ENCODE data around the gene NT5C2. TPM values are rescaled to one million over a fixed set of nuclear protein-coding genes. Genes with fewer than 3 reads are reported as not detected.

Gene NT5C2
- total and polyA plus RNA-seq, 5 donors from 2014 or later, result 52.4 to 59.6 (median 56.9) TPM

GRCh38 chr10:103079100-103079499 lies 114.0 kb downstream of the NT5C2 start:
- ATAC-seq (ENCODE audit: low read depth in 2 of 2) (no peak), DNase-seq (no peak)
- Histone ChIP-seq H3K9me3 (ENCODE audit: control insufficient read depth in 2 of 2, low read length in 2 of 2) (no peaks in the 10 kb centered on the region), H3K36me3 (ENCODE audit: control insufficient read depth, insufficient read depth, low read length) (peaks cover 24% of the 10 kb centered on the region), H3K27ac (ENCODE audit: insufficient read depth, low read length, poor library complexity, severe bottlenecking) (no peak overlapping the region), H3K27me3 (ENCODE audit: control insufficient read depth, insufficient read depth, low read length) (no peaks in the 10 kb centered on the region), H3K4me3 (ENCODE audit: low read depth, low read length) (no peak overlapping the region), H3K4me1 (ENCODE audit: control insufficient read depth, insufficient read depth, low read length, poor library complexity, severe bottlenecking) (no peaks in the 10 kb centered on the region)
- no peaks in the 10 kb centered on the region for H3K4me1 Mint-ChIP-seq
- H3K9me3 Mint-ChIP-seq, result no peaks in the 10 kb centered on the region
- no peak overlapping the region for H3K4me3 Mint-ChIP-seq
- peak overlapping the region in 1 of 3 donors; percentile 4 for H3K27ac Mint-ChIP-seq
- H3K27me3 Mint-ChIP-seq, result no peaks in the 10 kb centered on the region
- peaks cover 36% of the 10 kb centered on the region for H3K36me3 Mint-ChIP-seq

DNA sequence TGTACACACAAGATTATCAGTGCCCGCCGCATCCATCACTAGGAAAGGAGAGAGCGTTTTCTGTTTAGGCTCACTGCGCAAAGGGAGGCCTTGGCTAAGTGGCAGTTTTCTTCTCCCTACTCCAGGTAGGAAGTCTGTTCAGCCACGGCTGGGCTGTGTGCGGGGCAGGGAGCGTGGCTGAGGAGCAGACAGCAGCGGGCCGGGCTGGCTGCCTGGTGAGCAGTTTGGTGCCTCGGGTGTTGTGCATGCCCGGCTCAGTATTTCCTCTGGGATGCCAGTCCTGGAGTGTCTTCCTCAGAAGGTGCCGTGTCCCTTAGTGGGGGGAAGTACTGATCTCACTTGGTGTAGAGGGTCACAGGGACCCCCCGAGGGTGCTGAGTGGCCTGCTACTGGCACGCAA lies 114.4 kb downstream of the NT5C2 start:
- peak overlapping the region in 2 of 3 donors; percentile 4 to 18 for H3K27ac Mint-ChIP-seq
- no peaks in the 10 kb centered on the region for H3K4me1 Mint-ChIP-seq
- H3K9me3 Mint-ChIP-seq, result no peaks in the 10 kb centered on the region
- Histone ChIP-seq H3K27me3 (ENCODE audit: control insufficient read depth, insufficient read depth, low read length) (no peaks in the 10 kb centered on the region), H3K27ac (ENCODE audit: insufficient read depth, low read length, poor library complexity, severe bottlenecking) (no peak overlapping the region), H3K36me3 (ENCODE audit: control insufficient read depth, insufficient read depth, low read length) (peaks cover 24% of the 10 kb centered on the region), H3K9me3 (ENCODE audit: control insufficient read depth in 2 of 2, low read length in 2 of 2) (no peaks in the 10 kb centered on the region), H3K4me3 (ENCODE audit: low read depth, low read length) (no peak overlapping the region), H3K4me1 (ENCODE audit: control insufficient read depth, insufficient read depth, low read length, poor library complexity, severe bottlenecking) (no peaks in the 10 kb centered on the region)
- no peak for DNase-seq
- peaks cover 36% of the 10 kb centered on the region for H3K36me3 Mint-ChIP-seq
- no peak overlapping the region for H3K4me3 Mint-ChIP-seq
- H3K27me3 Mint-ChIP-seq, result no peaks in the 10 kb centered on the region
- no peak for ATAC-seq (ENCODE audit: low read depth in 2 of 2)

- Mint-ChIP-seq H3K27ac (peak overlapping the region in 1 of 3 donors; percentile 4), H3K4me1 (no peaks in the 10 kb centered on the region), H3K36me3 (peaks cover 36% of the 10 kb centered on the region), H3K9me3 (no peaks in the 10 kb centered on the region), H3K4me3 (no peak overlapping the region), H3K27me3 (no peaks in the 10 kb centered on the region)
- Histone ChIP-seq H3K36me3 (ENCODE audit: control insufficient read depth, insufficient read depth, low read length) (peaks cover 24% of the 10 kb centered on the region), H3K9me3 (ENCODE audit: control insufficient read depth in 2 of 2, low read length in 2 of 2) (no peaks in the 10 kb centered on the region), H3K4me3 (ENCODE audit: low read depth, low read length) (no peak overlapping the region), H3K27me3 (ENCODE audit: control insufficient read depth, insufficient read depth, low read length) (no peaks in the 10 kb centered on the region), H3K4me1 (ENCODE audit: control insufficient read depth, insufficient read depth, low read length, poor library complexity, severe bottlenecking) (no peaks in the 10 kb centered on the region), H3K27ac (ENCODE audit: insufficient read depth, low read length, poor library complexity, severe bottlenecking) (no peak overlapping the region)
- DNase-seq (no peak), ATAC-seq (ENCODE audit: low read depth in 2 of 2) (no peak)
These were observed 114.8 kb downstream of the NT5C2 start for GRCh38 chr10:103078309-103078615.

DNA sequence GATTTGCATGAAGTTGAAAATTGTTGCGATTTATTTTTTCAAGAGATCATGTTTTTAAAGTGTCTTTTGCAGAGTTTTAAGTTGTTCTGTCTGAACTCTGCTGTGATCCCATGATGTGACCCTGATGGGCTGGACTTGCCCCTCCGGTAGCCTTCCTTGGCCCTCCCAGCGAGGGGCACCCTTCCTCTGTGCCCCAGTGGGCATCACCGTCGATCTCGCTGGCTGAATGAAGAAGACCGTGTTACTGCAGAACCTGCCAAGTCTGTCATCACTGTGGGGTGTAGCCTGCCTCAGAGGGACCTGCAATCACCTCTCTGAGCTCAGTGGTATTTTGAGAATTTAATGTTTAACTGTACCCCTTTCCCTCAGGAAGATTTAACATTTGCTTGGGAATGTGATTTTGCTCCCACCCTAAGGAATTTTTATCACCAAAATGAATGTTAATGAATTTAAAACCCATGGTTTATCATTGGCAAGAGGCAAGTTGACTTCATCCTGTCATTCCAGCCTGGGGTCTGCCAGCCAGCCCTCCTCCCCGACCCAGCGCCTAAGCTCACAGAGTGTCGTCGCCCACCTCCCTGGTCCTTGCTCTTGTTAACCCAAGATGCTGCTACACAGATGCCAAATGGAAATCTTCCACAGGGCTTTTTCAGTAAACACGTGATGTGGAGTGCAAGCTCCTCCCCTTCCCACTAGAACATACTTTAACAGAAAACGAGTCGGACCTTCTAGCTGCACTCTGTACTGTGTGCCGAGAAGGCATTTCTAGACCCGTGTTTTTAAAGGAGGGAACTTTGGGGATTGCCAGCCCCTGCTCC lies 115.4 kb downstream of the NT5C2 start:
- Histone ChIP-seq H3K36me3 (ENCODE audit: control insufficient read depth, insufficient read depth, low read length) (peaks cover 24% of the 10 kb centered on the region), H3K4me1 (ENCODE audit: control insufficient read depth, insufficient read depth, low read length, poor library complexity, severe bottlenecking) (no peaks in the 10 kb centered on the region), H3K9me3 (ENCODE audit: control insufficient read depth in 2 of 2, low read length in 2 of 2) (no peaks in the 10 kb centered on the region), H3K4me3 (ENCODE audit: low read depth, low read length) (no peak overlapping the region), H3K27ac (ENCODE audit: insufficient read depth, low read length, poor library complexity, severe bottlenecking) (no peak overlapping the region), H3K27me3 (ENCODE audit: control insufficient read depth, insufficient read depth, low read length) (no peaks in the 10 kb centered on the region)
- Mint-ChIP-seq H3K4me3 (no peak overlapping the region), H3K36me3 (peaks cover 36% of the 10 kb centered on the region), H3K27ac (peak overlapping the region in 1 of 3 donors; percentile 71), H3K9me3 (no peaks in the 10 kb centered on the region), H3K27me3 (no peaks in the 10 kb centered on the region), H3K4me1 (no peaks in the 10 kb centered on the region)
- ATAC-seq (ENCODE audit: low read depth in 2 of 2) (no peak), DNase-seq (no peak)

- Histone ChIP-seq H3K27ac (ENCODE audit: insufficient read depth, low read length, poor library complexity, severe bottlenecking) (no peak overlapping the region), H3K27me3 (ENCODE audit: control insufficient read depth, insufficient read depth, low read length) (no peaks in the 10 kb centered on the region), H3K9me3 (ENCODE audit: control insufficient read depth in 2 of 2, low read length in 2 of 2) (no peaks in the 10 kb centered on the region), H3K36me3 (ENCODE audit: control insufficient read depth, insufficient read depth, low read length) (peaks cover 24% of the 10 kb centered on the region), H3K4me3 (ENCODE audit: low read depth, low read length) (no peak overlapping the region), H3K4me1 (ENCODE audit: control insufficient read depth, insufficient read depth, low read length, poor library complexity, severe bottlenecking) (no peaks in the 10 kb centered on the region)
- no peaks in the 10 kb centered on the region for H3K9me3 Mint-ChIP-seq
- no peak overlapping the region for H3K4me3 Mint-ChIP-seq
- no peak overlapping the region for H3K27ac Mint-ChIP-seq
- DNase-seq, result no peak
- no peaks in the 10 kb centered on the region for H3K4me1 Mint-ChIP-seq
- no peak for ATAC-seq (ENCODE audit: low read depth in 2 of 2)
- H3K27me3 Mint-ChIP-seq, result no peaks in the 10 kb centered on the region
- peaks cover 36% of the 10 kb centered on the region for H3K36me3 Mint-ChIP-seq
These were observed 116.1 kb downstream of the NT5C2 start for GRCh38 chr10:103077020-103077419.

DNA sequence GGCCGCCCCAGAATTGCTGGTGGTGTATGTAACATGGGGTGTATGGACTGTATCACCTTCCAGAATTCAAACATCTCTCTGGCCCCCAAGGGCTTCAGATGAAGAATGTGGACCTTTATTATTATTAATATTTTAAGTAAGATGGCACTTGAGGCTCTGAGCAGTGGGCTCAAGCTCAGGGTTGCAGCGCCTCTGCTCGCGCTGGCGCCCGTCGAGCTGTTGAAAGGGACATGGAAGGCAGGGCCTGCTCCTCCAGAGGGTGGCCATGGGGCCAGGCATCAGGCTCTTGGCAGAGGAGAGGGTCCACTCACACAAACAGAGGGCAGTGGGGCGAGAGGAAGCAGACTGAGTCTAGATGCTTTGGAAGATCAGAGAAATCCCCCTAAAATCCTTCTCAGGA lies 120.2 kb downstream of the NT5C2 start:
- Histone ChIP-seq H3K27me3 (ENCODE audit: control insufficient read depth, insufficient read depth, low read length) (no peaks in the 10 kb centered on the region), H3K9me3 (ENCODE audit: control insufficient read depth in 2 of 2, low read length in 2 of 2) (no peaks in the 10 kb centered on the region), H3K4me3 (ENCODE audit: low read depth, low read length) (no peak overlapping the region), H3K4me1 (ENCODE audit: control insufficient read depth, insufficient read depth, low read length, poor library complexity, severe bottlenecking) (peaks cover 15% of the 10 kb centered on the region), H3K36me3 (ENCODE audit: control insufficient read depth, insufficient read depth, low read length) (peaks cover 23% of the 10 kb centered on the region), H3K27ac (ENCODE audit: insufficient read depth, low read length, poor library complexity, severe bottlenecking) (no peak overlapping the region)
- no peak overlapping the region for H3K4me3 Mint-ChIP-seq
- DNase-seq (no peak), ATAC-seq (ENCODE audit: low read depth in 2 of 2) (no peak)
- no peaks in the 10 kb centered on the region for H3K9me3 Mint-ChIP-seq
- H3K4me1 Mint-ChIP-seq, result peaks cover 13 to 23% (median 17%) of the 10 kb centered on the region in 4 donors
- H3K27me3 Mint-ChIP-seq, result no peaks in the 10 kb centered on the region
- peaks cover 41% of the 10 kb centered on the region for H3K36me3 Mint-ChIP-seq
- no peak overlapping the region for H3K27ac Mint-ChIP-seq

DNA sequence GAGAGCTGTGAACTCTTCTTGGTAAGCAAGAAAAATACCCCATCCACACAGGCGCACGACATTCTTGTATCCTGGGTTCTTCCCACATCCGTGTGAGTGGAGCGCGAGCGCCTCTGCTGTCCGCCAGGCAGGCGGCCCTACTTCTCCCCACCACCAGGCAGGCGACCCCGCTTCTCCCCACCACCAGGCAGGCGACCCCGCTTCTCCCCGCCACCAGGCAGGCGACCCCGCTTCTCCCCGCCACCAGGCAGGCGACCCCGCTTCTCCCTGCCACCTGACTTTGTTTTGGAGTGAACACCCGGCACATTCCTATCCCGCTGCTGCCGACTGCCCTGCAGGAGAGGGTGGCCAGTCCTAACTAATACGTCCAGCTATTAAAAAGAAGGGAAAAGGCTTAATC lies 120.8 kb downstream of the NT5C2 start:
- Mint-ChIP-seq H3K4me3 (no peak overlapping the region), H3K27me3 (no peaks in the 10 kb centered on the region), H3K36me3 (peaks cover 35% of the 10 kb centered on the region), H3K9me3 (no peaks in the 10 kb centered on the region), H3K27ac (peak overlapping the region in 1 of 3 donors; percentile 71), H3K4me1 (peaks cover 13 to 23% (median 17%) of the 10 kb centered on the region in 4 donors)
- Histone ChIP-seq H3K27me3 (ENCODE audit: control insufficient read depth, insufficient read depth, low read length) (no peaks in the 10 kb centered on the region), H3K36me3 (ENCODE audit: control insufficient read depth, insufficient read depth, low read length) (peaks cover 17% of the 10 kb centered on the region), H3K4me3 (ENCODE audit: low read depth, low read length) (no peak overlapping the region), H3K4me1 (ENCODE audit: control insufficient read depth, insufficient read depth, low read length, poor library complexity, severe bottlenecking) (peaks cover 15% of the 10 kb centered on the region), H3K9me3 (ENCODE audit: control insufficient read depth in 2 of 2, low read length in 2 of 2) (no peaks in the 10 kb centered on the region), H3K27ac (ENCODE audit: insufficient read depth, low read length, poor library complexity, severe bottlenecking) (no peak overlapping the region)
- no peak for DNase-seq
- no peak for ATAC-seq (ENCODE audit: low read depth in 2 of 2)

Measured in CD4-positive, CD25-positive, alpha-beta regulatory T cell (primary cell).